Measurements from ENCODE around the gene FMN1.

- TF ChIP-seq CTCF (IDR thresholded peaks at IDR 0.05), result no peak
- no peak for TF ChIP-seq POLR2A (IDR thresholded peaks at IDR 0.05)
Measured at GRCh38 chr15:33098094-33099058, 96.1 kb downstream of the FMN1 start.

Measured in testis (tissue), 2 donors.